A549 treated with AZD2906 at 1 μM for 4 hours (cell line): ENCODE data around the gene MRPL45. TPM values are rescaled to one million over a fixed set of nuclear protein-coding genes. Genes with fewer than 3 reads are reported as not detected.

Source experiments
- total RNA-seq: library from RNA; stranded (reverse); fragments of 200-300 nt; extraction: Qiagen RNA extraction; gene quantifications from 5 replicates; pipeline ENCODE4 v1.2.3, GENCODE V29; 2022

MRPL45 gene
- total RNA-seq: 58.4 to 63.0 TPM (median 60.6 TPM) in 5 replicates

GRCh38 chr17:38296834-38297517, at the start of gene MRPL45:
Gene MRPL45 (plus strand): TSS chr17:38297168. CDS start chr17:38297184, 16 bp downstream.

GRCh38 chr17:38343608-38344419, 46.8 kb downstream of the MRPL45 start, which contains the start of gene GPR179:
Gene GPR179 (minus strand): TSS chr17:38343956. CDS start chr17:38343789, 167 bp downstream.

GRCh38 chr17:38351412-38352222, 54.6 kb downstream of the MRPL45 start, which contains the start of gene SOCS7:
Gene SOCS7 (plus strand): TSS chr17:38351844. CDS start chr17:38352053, 209 bp downstream.

Other genes with a start within 250 kb of the MRPL45 start
- gene TBC1D3C, start 228.5 kb upstream of the MRPL45 start, total RNA-seq: not detected in 5 replicates
- gene TBC1D3E, start 169.2 kb upstream of the MRPL45 start, total RNA-seq: not detected in 5 replicates
- not detected in 5 replicates for gene TBC1D3, start 104.6 kb upstream of the MRPL45 start, total RNA-seq
- gene GPR179, start 46.8 kb downstream of the MRPL45 start, total RNA-seq: 0.02 to 0.06 TPM (median 0.03 TPM) in 5 replicates
- 10.2 to 14.9 TPM (median 13.1 TPM) in 5 replicates for gene SOCS7, start 54.7 kb downstream of the MRPL45 start, total RNA-seq
- 55.8 to 72.5 TPM (median 63.4 TPM) in 5 replicates for gene ARHGAP23, start 131.3 kb downstream of the MRPL45 start, total RNA-seq